ENCODE results near the gene AOC3.
"Not testable (repeated sequence)": the region's sequence is repeated elsewhere in the genome, so short reads cannot be mapped to it uniquely, and the experiment has no call there.

AOC3 gene

GRCh38 chr17:42891539-42892152, 40.6 kb downstream of the AOC3 start:
- DNase-seq (ENCODE audit: low read depth in 2 of 2): no peak

GRCh38 chr17:42893359-42893758, 42.4 kb downstream of the AOC3 start:
- DNase-seq (ENCODE audit: low read depth in 2 of 2): no peak

DNA sequence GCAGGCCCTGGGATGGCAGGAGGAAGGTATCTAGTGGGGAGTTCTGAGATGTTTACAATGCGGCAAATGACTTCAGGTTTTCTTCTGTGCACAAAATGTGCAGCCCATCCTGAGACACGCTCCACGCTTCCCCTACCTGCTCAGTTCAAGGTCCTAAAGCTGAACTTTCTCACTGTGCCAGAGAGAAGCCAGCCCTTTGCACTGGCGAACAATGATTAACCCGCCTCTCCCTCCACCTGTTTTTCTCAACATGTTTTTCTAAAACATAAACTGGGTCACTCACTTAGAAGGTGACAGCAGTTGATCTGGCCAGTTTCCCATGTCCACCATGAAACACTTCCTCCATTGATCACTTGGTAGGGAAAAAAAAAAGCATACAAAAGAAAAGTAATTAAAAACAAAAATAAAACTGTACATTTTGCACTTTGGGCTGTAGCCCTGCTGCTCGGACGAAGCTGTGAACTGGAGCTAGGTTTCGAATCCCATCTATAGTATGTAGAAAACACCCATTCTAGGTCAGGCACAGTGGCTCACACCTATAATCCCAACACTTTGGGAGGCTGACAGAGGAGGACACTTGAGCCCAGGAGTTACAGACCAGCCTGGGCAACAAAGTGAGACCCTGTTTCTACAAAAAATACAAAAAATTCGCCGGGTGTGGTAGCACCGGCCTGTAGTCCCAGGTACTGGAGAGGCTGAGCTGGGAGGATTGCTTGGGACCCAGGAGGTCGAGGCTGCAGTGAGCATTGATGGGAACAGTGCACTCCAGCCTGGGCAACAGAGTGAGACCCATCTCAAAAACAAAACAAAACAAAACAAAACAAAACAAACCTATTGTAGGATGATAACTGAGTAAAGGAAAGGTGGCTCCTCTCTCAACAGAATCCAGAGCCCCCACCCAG, 43.5 kb downstream of the AOC3 start:
- no peak for DNase-seq (ENCODE audit: low read depth in 2 of 2)

DNA sequence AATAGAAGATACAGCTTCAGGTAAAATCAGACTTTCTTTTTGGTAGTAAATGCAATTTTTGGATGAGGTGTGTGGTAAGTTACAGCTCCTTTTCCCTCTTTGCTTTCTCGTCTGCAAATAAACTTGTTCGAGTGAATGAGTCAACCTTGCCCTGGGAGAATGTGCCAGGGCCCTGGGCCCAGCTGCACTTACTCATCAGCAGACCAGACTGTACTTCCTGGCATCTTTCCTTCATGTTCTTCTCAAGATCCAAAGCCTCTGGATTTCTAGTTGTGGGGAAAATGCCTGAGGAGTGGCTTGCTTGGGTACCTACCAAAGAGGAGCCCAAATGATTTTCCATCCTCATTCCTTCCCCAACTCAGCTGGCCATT, 44.2 kb downstream of the AOC3 start:
- no peak for DNase-seq (ENCODE audit: low read depth in 2 of 2)

- DNase-seq (ENCODE audit: low read depth in 2 of 2): no peak
Observed at GRCh38 chr17:42898147-42898811, 47.3 kb downstream of the AOC3 start.

- not testable (repeated sequence) for DNase-seq (ENCODE audit: low read depth in 2 of 2)
Observed at GRCh38 chr17:42899981-42900380, 49.0 kb downstream of the AOC3 start.

GRCh38 chr17:42900460-42901331, 49.7 kb downstream of the AOC3 start, which contains the start of gene G6PC1:
G6PC1 (plus strand) TSS chr17:42900799; CDS start chr17:42900877, 78 bp downstream.
- no peak for DNase-seq (ENCODE audit: low read depth in 2 of 2)

- DNase-seq (ENCODE audit: low read depth in 2 of 2): no peak
Observed at GRCh38 chr17:42901535-42902229, 50.7 kb downstream of the AOC3 start.

- no peak for DNase-seq (ENCODE audit: low read depth in 2 of 2)
Observed at GRCh38 chr17:42904110-42904469, 53.1 kb downstream of the AOC3 start.

DNA sequence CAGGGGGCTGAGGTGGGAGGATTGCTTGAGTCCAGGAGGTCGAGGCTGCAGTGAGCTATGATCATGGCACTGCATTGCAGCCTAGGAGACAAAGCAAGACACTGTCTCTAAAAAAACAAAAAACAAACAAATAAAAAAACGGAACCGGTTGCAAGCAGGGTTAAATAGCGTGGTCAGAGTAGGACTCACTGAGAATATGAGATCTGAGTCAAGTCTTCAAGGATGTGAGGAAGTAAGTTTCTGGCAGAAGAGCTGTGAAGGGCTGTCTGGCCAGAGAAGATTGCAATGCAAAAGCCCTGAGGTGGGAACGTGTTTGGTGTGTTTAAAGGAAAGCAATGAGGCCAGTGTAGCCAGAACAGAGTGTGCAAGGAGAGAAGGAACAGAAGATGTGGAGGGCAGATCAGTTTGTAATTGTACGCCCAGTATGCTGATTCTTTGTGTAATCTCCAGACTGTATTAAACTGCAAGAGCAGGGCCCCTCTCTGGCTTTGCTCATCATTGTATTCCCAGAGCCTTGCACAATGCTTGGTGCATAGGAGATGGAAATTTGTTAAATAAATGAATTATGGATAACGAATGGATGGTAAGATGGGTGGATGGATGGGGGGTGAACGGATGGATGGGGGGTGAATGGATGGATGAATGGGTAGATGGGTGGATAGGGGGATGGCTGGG, 55.9 kb downstream of the AOC3 start:
- DNase-seq (ENCODE audit: low read depth in 2 of 2): no peak

All from stimulated activated CD8-positive, alpha-beta memory T cell treated with anti-CD3 and anti-CD28 coated beads, Interleukin-7, amount 100 ng/mL, for 4 hours (primary cell).